Choroid plexus epithelial cell (primary cell): ENCODE data around the gene TAS1R1.

Experiments used
- DNase-seq: peaks from one replicate; pipeline ENCODE4 v3.0.0-alpha.2; 2010; ENCODE audit warnings: low read depth
- H3K4me3 ChIP-seq: 2 replicates; pipeline ENCODE4 v1.5.1; 2011; ENCODE audit warnings: low read depth, mild to moderate bottlenecking, control low read depth, low read length, moderate library complexity
- TF ChIP-seq, protein P1 (sequence below): conservative IDR thresholded peaks from 2 replicates; pipeline ENCODE4 v1.5.1; 2011; ENCODE audit warnings: low read depth, mild to moderate bottlenecking, control low read depth, inconsistent platforms, low read length, moderate library complexity

The TAS1R1 gene

GRCh38 chr1:6554907-6555778 is at the start of gene TAS1R1:
Gene TAS1R1, plus strand, starts transcription at chr1:6555307. Its CDS starts 67 bp downstream, at chr1:6555374.
- H3K4me3 ChIP-seq, result peak within 1 kb of the TSS; percentile 90
- TF ChIP-seq, protein P1, sequence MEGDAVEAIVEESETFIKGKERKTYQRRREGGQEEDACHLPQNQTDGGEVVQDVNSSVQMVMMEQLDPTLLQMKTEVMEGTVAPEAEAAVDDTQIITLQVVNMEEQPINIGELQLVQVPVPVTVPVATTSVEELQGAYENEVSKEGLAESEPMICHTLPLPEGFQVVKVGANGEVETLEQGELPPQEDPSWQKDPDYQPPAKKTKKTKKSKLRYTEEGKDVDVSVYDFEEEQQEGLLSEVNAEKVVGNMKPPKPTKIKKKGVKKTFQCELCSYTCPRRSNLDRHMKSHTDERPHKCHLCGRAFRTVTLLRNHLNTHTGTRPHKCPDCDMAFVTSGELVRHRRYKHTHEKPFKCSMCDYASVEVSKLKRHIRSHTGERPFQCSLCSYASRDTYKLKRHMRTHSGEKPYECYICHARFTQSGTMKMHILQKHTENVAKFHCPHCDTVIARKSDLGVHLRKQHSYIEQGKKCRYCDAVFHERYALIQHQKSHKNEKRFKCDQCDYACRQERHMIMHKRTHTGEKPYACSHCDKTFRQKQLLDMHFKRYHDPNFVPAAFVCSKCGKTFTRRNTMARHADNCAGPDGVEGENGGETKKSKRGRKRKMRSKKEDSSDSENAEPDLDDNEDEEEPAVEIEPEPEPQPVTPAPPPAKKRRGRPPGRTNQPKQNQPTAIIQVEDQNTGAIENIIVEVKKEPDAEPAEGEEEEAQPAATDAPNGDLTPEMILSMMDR, result no peak
- no peak for DNase-seq

GRCh38 chr1:6505367-6506209 is 49.5 kb upstream of the TAS1R1 start:
- no peak overlapping the region for H3K4me3 ChIP-seq
- DNase-seq, result no peak
- TF ChIP-seq, protein P1, result no peak

DNA sequence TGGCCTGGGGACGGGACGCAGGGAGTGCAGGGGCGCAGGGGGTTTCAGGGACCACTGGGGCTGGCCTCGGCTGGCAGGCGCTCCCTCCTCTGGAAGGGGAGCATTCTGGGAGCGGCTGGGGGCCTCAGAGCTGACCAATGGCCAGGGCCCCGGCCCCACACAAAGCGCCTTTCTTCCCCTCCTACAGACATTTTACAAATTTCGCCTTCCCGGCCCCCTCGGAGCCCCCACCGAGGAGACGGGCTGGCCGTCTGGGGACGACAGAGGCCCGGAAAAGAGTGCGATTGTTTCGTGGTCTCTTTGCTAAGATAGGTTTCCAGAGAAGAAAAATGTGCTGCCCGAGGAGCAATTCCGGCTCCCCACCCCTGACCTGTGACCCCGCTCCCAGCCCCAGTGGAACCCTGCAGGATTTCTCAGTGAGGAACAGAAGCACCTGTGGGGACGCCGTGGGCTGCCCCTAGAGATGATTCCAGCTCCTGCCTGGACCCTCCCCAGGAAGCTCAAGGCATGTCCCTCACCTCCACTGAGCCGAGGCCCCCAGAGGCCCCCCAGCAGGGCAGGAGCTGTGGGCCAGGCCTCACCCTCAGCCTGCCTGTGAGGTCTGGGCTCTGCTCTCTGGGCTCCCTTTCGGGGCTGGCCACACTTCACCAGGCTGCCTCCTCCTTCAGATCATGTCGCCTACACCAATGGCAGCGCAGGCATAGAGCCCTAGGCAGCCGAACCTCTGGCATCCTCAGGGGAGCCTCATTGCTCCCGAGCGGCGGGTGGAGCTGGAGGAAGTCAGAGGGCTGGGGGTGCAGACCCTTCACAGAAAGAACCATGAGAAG is 48.7 kb upstream of the TAS1R1 start:
- no peak overlapping the region for H3K4me3 ChIP-seq
- DNase-seq, result no peak
- TF ChIP-seq, protein P1, result no peak

GRCh38 chr1:6507037-6507428 is 48.1 kb upstream of the TAS1R1 start:
- DNase-seq, result no peak
- TF ChIP-seq, protein P1, result no peak
- H3K4me3 ChIP-seq, result no peak overlapping the region

DNA sequence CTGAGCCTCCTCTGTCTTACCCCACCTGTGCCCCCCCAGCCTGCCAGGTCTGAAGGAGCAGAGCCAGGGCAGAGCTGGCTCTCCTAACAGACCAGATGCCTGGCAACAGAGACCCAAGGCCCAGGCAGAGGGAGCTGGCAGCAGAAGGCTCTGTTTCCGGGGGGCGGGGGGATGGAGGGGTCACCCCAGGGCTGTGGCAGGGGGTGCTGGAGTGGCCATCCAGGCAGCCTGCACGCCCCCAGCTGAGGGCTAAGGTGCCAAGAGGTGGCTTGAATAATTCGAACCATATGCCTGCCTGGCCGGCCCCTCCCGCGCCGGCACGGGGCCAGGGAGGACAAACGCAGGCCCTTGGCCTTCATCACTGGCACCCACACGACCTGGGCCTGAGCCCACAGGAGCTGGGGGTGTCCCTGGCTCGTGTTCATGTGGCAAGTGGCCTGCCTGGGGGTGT is 47.6 kb upstream of the TAS1R1 start:
- no peak for DNase-seq
- H3K4me3 ChIP-seq, result no peak overlapping the region
- TF ChIP-seq, protein P1, result no peak

DNA sequence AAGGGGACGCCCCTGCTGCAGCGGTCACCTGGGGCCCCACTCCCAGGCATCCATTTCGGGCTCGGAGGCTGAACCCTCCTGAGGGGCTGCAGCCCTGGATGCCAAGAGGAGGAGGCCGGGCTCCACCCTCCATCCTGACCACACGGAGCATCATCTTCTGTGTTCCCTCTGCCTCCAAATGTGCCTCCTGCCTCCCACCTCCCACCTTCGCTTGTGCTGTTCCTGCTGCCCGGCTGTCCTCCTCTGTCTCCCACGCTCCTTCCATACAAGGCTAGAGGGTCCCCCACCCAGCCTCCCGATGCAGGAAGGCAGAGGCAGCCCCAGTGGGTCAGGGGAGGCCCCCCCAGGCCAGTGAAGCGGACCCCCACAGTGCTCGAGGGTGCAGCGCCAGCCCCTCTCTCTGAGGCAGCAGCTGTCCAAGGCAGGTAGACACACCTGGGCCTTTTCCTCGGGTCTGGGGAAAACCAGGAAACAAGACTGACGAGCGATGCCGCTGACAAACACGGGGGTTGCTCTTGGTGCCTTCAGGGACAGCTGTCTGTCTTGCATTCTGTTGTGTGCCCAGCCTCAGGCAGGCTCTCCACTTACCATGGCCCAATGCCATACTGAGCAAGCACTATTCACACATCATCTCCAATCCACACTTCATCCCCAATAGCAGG is 46.8 kb upstream of the TAS1R1 start:
- H3K4me3 ChIP-seq, result no peak overlapping the region
- TF ChIP-seq, protein P1, result no peak
- no peak for DNase-seq
